Left ventricle myocardium inferior (tissue), 1 donor: ENCODE data around the gene SLC6A13. TPM values are rescaled to one million over a fixed set of nuclear protein-coding genes. Genes with fewer than 3 reads are reported as not detected.

Experiments used
- DNase-seq: peaks from one replicate; pipeline ENCODE4 v3.0.0-alpha.2; 2020
- H3K27ac ChIP-seq: fragments of 200-600 bp; replicated peaks from 2 replicates; pipeline ENCODE4 v1.8.0; 2021
- H3K27me3 ChIP-seq: fragments of 200-600 bp; 2 replicates; pipeline ENCODE4 v1.8.0; 2021; ENCODE audit warnings: low read depth
- H3K36me3 ChIP-seq: fragments of 200-600 bp; 2 replicates; pipeline ENCODE4 v1.8.0; 2021
- H3K4me1 ChIP-seq: fragments of 200-600 bp; 2 replicates; pipeline ENCODE4 v1.8.0; 2021
- H3K4me3 ChIP-seq: fragments of 200-600 bp; 2 replicates; pipeline ENCODE4 v1.8.0; 2021; ENCODE audit warnings: mild to moderate bottlenecking, moderate library complexity
- H3K9me3 ChIP-seq: fragments of 200-600 bp; replicated peaks from 2 replicates; pipeline ENCODE4 v1.8.0; 2021
- intact Hi-C: fragments of 100-400 bp; cut with micrococcal nuclease; formaldehyde crosslinking; loops from one replicate; pipeline ENCODE4 v1.11.0; 2022
- total RNA-seq: library from RNA; stranded (reverse); fragmentation: NEBNext Ultra II Directional; extraction: Animal tissue kit (Norgen Biotek cat#: 25700); gene quantifications from one replicate; pipeline ENCODE4 v1.2.1, GENCODE V29; 2021
- TF ChIP-seq, protein P1 (sequence below): fragments of 200-600 bp; IDR thresholded peaks from 2 replicates; pipeline ENCODE4 v1.8.0; 2021; ENCODE audit warnings: antibody characterized with exemption, mild to moderate bottlenecking, borderline replicate concordance
- donor health status: DM: no; HTN: yes; CAD: no; lungs with severe emphysema.

The SLC6A13 gene
- total RNA-seq, 1 donor from 2014 or later: 1.8 TPM

DNA sequence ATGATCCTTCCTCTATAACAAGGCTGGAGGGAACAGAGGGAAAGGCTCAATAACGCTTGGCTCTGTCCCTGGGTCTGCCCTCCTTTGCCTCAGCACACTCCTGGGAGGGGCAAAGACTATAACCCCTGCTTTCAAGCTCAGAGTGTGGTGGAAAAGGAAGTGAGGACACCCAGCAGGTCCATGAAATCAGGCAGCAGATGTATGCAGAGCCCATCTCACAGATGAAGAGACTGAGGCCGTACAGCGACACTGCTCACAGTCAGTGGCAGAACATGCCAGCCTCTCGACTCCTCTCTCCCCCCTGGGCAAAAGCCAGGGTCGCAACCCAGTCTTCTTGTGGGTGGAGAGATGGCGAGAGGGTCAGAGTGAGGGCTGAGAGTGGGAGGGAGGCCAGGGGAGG, 88.5 kb downstream of the SLC6A13 start:
- H3K36me3 ChIP-seq: no peaks in the 10 kb centered on the region
- H3K9me3 ChIP-seq: no peaks in the 10 kb centered on the region
- no peaks in the 10 kb centered on the region for H3K27me3 ChIP-seq
- TF ChIP-seq, protein P1, sequence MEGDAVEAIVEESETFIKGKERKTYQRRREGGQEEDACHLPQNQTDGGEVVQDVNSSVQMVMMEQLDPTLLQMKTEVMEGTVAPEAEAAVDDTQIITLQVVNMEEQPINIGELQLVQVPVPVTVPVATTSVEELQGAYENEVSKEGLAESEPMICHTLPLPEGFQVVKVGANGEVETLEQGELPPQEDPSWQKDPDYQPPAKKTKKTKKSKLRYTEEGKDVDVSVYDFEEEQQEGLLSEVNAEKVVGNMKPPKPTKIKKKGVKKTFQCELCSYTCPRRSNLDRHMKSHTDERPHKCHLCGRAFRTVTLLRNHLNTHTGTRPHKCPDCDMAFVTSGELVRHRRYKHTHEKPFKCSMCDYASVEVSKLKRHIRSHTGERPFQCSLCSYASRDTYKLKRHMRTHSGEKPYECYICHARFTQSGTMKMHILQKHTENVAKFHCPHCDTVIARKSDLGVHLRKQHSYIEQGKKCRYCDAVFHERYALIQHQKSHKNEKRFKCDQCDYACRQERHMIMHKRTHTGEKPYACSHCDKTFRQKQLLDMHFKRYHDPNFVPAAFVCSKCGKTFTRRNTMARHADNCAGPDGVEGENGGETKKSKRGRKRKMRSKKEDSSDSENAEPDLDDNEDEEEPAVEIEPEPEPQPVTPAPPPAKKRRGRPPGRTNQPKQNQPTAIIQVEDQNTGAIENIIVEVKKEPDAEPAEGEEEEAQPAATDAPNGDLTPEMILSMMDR: no peak
- H3K4me3 ChIP-seq: no peak overlapping the region
- peak overlapping the region; percentile 83 for H3K27ac ChIP-seq
- no peak for DNase-seq
- H3K4me1 ChIP-seq: peaks cover 98% of the 10 kb centered on the region
- intact Hi-C loops: no loop called here

DNA sequence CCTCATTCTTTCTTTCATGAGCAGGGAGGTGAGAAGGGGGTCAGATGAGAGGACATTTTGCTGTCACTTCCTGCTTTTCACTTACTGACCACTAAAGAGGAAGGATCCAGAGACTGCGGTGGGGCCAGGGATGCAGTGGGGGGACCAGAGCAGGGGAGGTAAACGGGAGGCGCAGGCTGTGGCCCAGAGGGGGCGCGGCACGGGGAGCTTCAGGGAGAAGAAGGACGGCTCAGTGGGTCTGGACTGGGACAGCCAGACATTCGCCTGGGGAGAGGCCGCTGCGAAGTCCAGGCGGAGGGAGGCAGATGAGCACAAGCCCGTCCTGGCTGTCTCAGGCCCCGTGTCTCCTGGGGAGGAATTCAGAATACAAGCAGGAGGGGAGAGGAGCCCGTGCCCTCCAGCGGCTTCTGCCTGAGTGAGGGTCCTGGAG, 89.9 kb downstream of the SLC6A13 start:
- Histone ChIP-seq H3K4me3 (no peak overlapping the region), H3K27ac (peak overlapping the region; percentile 83), H3K36me3 (no peaks in the 10 kb centered on the region), H3K27me3 (no peaks in the 10 kb centered on the region), H3K9me3 (no peaks in the 10 kb centered on the region), H3K4me1 (peaks cover 97% of the 10 kb centered on the region)
- TF ChIP-seq, protein P1: no peak
- intact Hi-C loops: no loop called here
- no peak for DNase-seq

DNA sequence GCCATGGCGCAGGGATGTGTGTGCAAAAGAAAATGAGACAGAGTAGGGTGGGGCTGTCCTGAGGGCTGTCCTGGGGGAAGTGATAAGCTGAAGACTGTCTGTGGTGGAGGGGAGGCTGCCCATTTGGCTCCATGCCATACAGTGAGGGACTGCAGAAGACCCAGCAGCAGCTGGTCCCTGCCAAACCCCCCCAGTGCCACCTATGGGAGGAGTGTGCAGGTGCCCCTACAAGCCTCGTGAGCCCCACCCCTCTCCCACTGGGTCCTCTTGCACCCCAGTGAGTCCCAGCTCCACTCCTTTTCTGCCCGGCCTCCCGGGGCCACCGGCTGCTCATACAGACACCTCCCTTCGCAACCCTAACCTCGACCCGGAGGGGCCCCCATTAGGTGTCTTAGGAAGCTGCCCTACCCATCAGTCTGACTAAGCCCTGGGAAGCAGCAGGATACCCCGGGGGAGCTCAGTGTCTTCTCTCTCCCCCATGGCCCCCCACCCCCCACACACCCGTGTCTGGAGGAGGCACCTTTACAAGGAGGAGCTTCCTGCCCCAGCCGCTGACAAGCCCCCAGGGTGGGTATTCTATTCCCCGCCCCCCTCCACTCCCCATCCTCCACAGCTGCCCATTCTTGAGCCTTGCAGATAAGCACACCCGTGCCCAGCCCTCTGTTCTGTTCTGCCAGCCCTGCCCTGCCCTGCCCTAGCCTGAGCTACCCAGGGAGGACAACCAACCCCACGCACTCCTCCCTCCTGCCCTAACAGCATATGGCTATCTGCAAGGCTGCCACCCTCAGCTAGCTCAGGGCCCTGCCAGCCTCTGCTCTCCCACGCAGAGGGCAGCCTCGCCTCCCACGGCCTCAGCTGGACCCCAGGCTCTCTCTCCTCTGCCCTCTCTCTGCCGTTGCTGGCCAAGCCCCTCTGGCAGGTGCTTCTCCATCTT, 90.6 kb downstream of the SLC6A13 start:
- intact Hi-C loops: no loop called here
- TF ChIP-seq, protein P1: no peak
- Histone ChIP-seq H3K36me3 (no peaks in the 10 kb centered on the region), H3K27ac (peak overlapping the region; percentile 83), H3K27me3 (no peaks in the 10 kb centered on the region), H3K4me3 (no peak overlapping the region), H3K4me1 (peaks cover 97% of the 10 kb centered on the region), H3K9me3 (no peaks in the 10 kb centered on the region)
- no peak for DNase-seq

- intact Hi-C loops: no loop called here
- DNase-seq: no peak
- Histone ChIP-seq H3K36me3 (no peaks in the 10 kb centered on the region), H3K4me3 (no peak overlapping the region), H3K9me3 (no peaks in the 10 kb centered on the region), H3K27ac (no peak overlapping the region), H3K27me3 (no peaks in the 10 kb centered on the region), H3K4me1 (peaks cover 96% of the 10 kb centered on the region)
- TF ChIP-seq, protein P1: no peak
Measured at GRCh38 chr12:171276-171675, 91.4 kb downstream of the SLC6A13 start.

Other genes with a start within 250 kb of the SLC6A13 start
- gene IQSEC3, start 196.1 kb downstream of the SLC6A13 start, total RNA-seq: 0.69 TPM
- gene SLC6A12, start 48.7 kb downstream of the SLC6A13 start, total RNA-seq: 1.2 TPM
- gene KDM5A, start 126.5 kb upstream of the SLC6A13 start, total RNA-seq: 28.2 TPM
- gene CCDC77, start 138.8 kb upstream of the SLC6A13 start, total RNA-seq: 4.8 TPM
- gene B4GALNT3, start 197.1 kb upstream of the SLC6A13 start, total RNA-seq: 43.4 TPM